ENCODE measurements around the gene ARHGAP45. TPM values are rescaled to one million over a fixed set of nuclear protein-coding genes. Genes with fewer than 3 reads are reported as not detected.

The ARHGAP45 gene
- total and polyA plus RNA-seq, 4 donors: 3.3 to 27.5 (median 9.7) TPM

GRCh38 chr19:1093330-1093729, 26.4 kb downstream of the ARHGAP45 start (continued):
- TF ChIP-seq ZBTB33 (IDR thresholded peaks at IDR 0.05) (no peak), YY1 (IDR thresholded peaks at IDR 0.05) (no peak), FOXA1 (IDR thresholded peaks at IDR 0.05) (no peak), NR2F2 (IDR thresholded peaks at IDR 0.05) (no peak), JUND (IDR thresholded peaks at IDR 0.05) (no peak), SP1 (IDR thresholded peaks at IDR 0.05) (no peak), ATF3 (IDR thresholded peaks at IDR 0.05) (no peak), RXRA (IDR thresholded peaks at IDR 0.05) (no peak)

GRCh38 chr19:1093811-1094553, 27.0 kb downstream of the ARHGAP45 start:
- Histone ChIP-seq H3K9me3 (ENCODE audit: control insufficient read depth in 4 of 4, low read length in 3 of 4) (no peaks in the 10 kb centered on the region), H3K4me3 (ENCODE audit: low read depth in 1 of 3, low read length in 3 of 3) (peak overlapping the region; percentile 69 to 95 (median 89)), H3K4me1 (ENCODE audit: control insufficient read depth in 4 of 4, insufficient read depth in 4 of 4, low read length in 3 of 4) (peaks cover 11 to 49% (median 34%) of the 10 kb centered on the region in 4 donors), H3K27me3 (ENCODE audit: control insufficient read depth in 4 of 4, insufficient read depth in 4 of 4, low read length in 3 of 4) (no peaks in the 10 kb centered on the region), H3K36me3 (ENCODE audit: control insufficient read depth in 4 of 4, insufficient read depth in 3 of 4, low read depth in 1 of 4, low read length in 3 of 4) (peaks cover 4 to 17% (median 13%) of the 10 kb centered on the region in 4 donors), H3K9ac (ENCODE audit: low read depth in 1 of 2, low read length in 2 of 2) (peak overlapping the region; percentile 40 to 73), H3K27ac (ENCODE audit: low read depth in 1 of 2, low read length in 2 of 2) (peak overlapping the region; percentile 24 to 73)
- no peak for DNase-seq (ENCODE audit: low spot score)
- 16% methylated on average over 32 of the region's 32 CpGs for WGBS
- TF ChIP-seq RXRA (IDR thresholded peaks at IDR 0.05): peak; percentile 48 to 70
- no peak for TF ChIP-seq CTCF (IDR thresholded peaks at IDR 0.05; ENCODE audit: low read depth, low read length, missing input control)
- peak; percentile 45 for TF ChIP-seq NR2F2 (IDR thresholded peaks at IDR 0.05)
- peak in 1 of 2 donors; percentile 46 for TF ChIP-seq HNF4A (conservative IDR thresholded peaks at IDR 0.05)
- TF ChIP-seq EGR1 (IDR thresholded peaks at IDR 0.05; ENCODE audit: low read depth in 2 of 2): no peak
- peak in 1 of 2 donors; percentile 69 for TF ChIP-seq GABPA (IDR thresholded peaks at IDR 0.05 in 1 of 2, conservative IDR thresholded peaks at IDR 0.05 in 1 of 2)
- no peak for TF ChIP-seq YY1 (IDR thresholded peaks at IDR 0.05)
- TF ChIP-seq REST (IDR thresholded peaks at IDR 0.05): no peak
